Transverse colon (tissue), 4 donors: Measurements from ENCODE around the gene CHAC2. TPM values are rescaled to one million over a fixed set of nuclear protein-coding genes. Genes with fewer than 3 reads are reported as not detected.

ENCODE experiments used
- DNase-seq: peaks from one replicate; pipeline ENCODE4 v3.0.0-alpha.2; 2019
- H3K27ac ChIP-seq, 4 donors: fragments of 200-600 bp; sonication (generic); 2 replicates each; pipeline ENCODE4 v1.5.1; 2016 to 2018; ENCODE audit warnings: inconsistent platforms in 4 of 4
- H3K27me3 ChIP-seq: fragments of 200-600 bp; sonication (generic); 2 replicates; pipeline ENCODE4 v1.5.1; 2017; ENCODE audit warnings: inconsistent platforms
- H3K36me3 ChIP-seq, 4 donors: fragments of 200-600 bp; sonication (generic); 2 replicates each; pipeline ENCODE4 v1.5.1; 2017 to 2019; ENCODE audit warnings: inconsistent platforms in 4 of 4
- H3K4me1 ChIP-seq, 4 donors: fragments of 200-600 bp; sonication (generic); 2 replicates each; pipeline ENCODE4 v1.5.1; 2017 to 2020; ENCODE audit warnings: inconsistent platforms in 4 of 4
- H3K4me3 ChIP-seq, 4 donors: fragments of 200-600 bp; sonication (generic); 1 replicate in 1 of 4; 2 replicates in 3 of 4; pipeline versions ENCODE4 v1.5.1 to v1.6.1; 2017 to 2019; ENCODE audit warnings: inconsistent platforms in 4 of 4
- H3K9me3 ChIP-seq, 2 donors: fragments of 200-600 bp; sonication (generic); 2 replicates each; pipeline ENCODE4 v1.5.1; 2017 to 2019; ENCODE audit warnings: inconsistent platforms in 2 of 2
- EP300 ChIP-seq: sonication (generic); formaldehyde crosslinking; IDR thresholded peaks from one replicate; pipeline ENCODE4 v1.6.1; 2017; ENCODE audit warnings: antibody characterized with exemption, low read depth
- POLR2A ChIP-seq: fragments of 450-650 bp; IDR thresholded peaks from one replicate; pipeline ENCODE4 v1.6.1; 2016; ENCODE audit warnings: antibody characterized with exemption, mild to moderate bottlenecking, moderate library complexity
- POLR2AphosphoS5 ChIP-seq, 3 donors: sonication (generic); formaldehyde crosslinking; IDR thresholded peaks; one replicate each; pipeline ENCODE4 v1.6.1; 2016; ENCODE audit warnings: antibody characterized with exemption in 3 of 3
- WGBS, 2 donors: methylation state at CpG; one replicate each; pipeline ENCODE4 v1.1.5; 2018; ENCODE audit warnings: low coverage in 1 of 2; 5-methylcytosine and 5-hydroxymethylcytosine counted together
- in situ Hi-C, 4 donors: fragments of 200-750 bp; cut with MboI; loops; one replicate each; pipeline versions ENCODE4 v1.15.0 to v1.15.1; 2017; ENCODE audit warnings: low sequenced_read_pairs in 3 of 4, low pct_ligation_motif_present in 1 of 4, low pct_unique_long_range_greater_than_20kb in 1 of 4
- intact Hi-C: fragments of 100-400 bp; cut with DNase I; formaldehyde crosslinking; loops from one replicate; pipeline ENCODE4 v1.15.1; 2023; ENCODE audit warnings: low total_unique reads
- total RNA-seq, 4 donors: library from RNA; depleted of rRNA; stranded (reverse); fragments of >200 nt; gene quantifications; one replicate each; pipeline ENCODE4 v1.1.0, GENCODE V29; 2016
- TF ChIP-seq, protein P1 (sequence below), 5 experiments: fragments of 200-600 bp in 3 of 5; fragments of 450-650 bp in 2 of 5; sonication (generic) in 3 of 5; IDR thresholded peaks; 1 replicate in 2 of 5; 2 replicates in 3 of 5; pipeline ENCODE4 v1.5.1; 2016 to 2017; ENCODE audit warnings: antibody characterized with exemption in 5 of 5, inconsistent platforms in 3 of 5, mild to moderate bottlenecking in 2 of 5, moderate library complexity in 1 of 5

Gene CHAC2
- total RNA-seq, 4 donors from 2014 or later = 1.4 to 2.1 (median 1.5) TPM

DNA sequence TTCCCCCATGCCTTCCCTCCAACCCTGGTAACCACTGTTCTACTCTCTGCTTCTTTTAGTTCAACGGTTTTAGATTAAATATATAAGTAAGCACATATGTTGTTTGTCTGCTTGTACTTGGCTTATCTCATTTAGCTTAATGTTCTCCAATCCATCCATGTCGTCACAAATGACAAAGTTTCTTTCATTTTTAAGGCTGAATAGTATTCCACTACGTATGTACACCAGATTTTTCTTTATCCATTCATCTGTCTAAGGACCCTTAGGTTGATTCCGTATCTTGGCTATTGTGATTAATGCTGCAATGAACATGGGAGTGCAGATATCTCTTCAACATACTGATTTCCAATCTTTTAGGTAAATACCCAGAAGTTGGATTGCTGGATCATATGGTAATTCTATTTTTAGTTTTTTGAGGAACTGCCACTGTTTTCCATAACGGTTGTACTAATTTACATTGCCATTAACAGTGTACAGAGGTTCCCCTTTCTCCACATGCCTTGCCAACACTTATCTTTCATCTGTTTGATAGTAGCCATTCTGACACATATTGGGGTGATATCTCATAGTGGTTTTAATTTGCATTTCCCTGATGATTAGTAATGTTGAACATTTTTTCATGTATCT is 11.0 kb downstream of the CHAC2 start:
- Histone ChIP-seq H3K9me3 (no peaks in the 10 kb centered on the region), H3K4me3 (no peak overlapping the region), H3K27ac (no peak overlapping the region), H3K27me3 (no peaks in the 10 kb centered on the region), H3K36me3 (no peaks in the 10 kb centered on the region), H3K4me1 (no peaks in the 10 kb centered on the region)
- intact Hi-C loops = no loop called here
- 87 to 89% methylated on average over 5 of the region's 5 CpGs for WGBS, 2 donors
- DNase-seq = no peak
- in situ Hi-C loops = no loop called here
- TF ChIP-seq, protein P1, sequence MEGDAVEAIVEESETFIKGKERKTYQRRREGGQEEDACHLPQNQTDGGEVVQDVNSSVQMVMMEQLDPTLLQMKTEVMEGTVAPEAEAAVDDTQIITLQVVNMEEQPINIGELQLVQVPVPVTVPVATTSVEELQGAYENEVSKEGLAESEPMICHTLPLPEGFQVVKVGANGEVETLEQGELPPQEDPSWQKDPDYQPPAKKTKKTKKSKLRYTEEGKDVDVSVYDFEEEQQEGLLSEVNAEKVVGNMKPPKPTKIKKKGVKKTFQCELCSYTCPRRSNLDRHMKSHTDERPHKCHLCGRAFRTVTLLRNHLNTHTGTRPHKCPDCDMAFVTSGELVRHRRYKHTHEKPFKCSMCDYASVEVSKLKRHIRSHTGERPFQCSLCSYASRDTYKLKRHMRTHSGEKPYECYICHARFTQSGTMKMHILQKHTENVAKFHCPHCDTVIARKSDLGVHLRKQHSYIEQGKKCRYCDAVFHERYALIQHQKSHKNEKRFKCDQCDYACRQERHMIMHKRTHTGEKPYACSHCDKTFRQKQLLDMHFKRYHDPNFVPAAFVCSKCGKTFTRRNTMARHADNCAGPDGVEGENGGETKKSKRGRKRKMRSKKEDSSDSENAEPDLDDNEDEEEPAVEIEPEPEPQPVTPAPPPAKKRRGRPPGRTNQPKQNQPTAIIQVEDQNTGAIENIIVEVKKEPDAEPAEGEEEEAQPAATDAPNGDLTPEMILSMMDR (IDR thresholded peaks at IDR 0.05) = no peak
- TF ChIP-seq EP300 = no peak
- TF ChIP-seq POLR2AphosphoS5 (IDR thresholded peaks at IDR 0.05) = no peak
- TF ChIP-seq POLR2A = no peak

DNA sequence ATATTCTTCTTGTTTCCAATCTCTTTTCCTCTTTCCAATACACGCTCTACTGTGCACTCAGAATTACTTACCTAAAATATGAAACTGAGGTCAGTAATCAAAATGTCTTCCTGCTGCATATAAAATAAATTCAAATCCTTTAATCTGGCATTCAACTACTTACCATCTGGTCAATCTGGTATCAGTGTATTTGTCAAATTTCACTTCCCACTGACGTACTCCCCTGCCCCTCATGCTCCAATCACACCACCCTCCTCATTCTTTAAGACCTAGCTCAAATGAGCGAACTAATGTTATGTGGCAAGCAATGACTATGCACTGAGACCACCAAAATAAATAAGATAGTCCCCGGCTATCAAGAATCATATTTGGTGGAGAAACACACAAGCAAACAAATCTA is 12.5 kb downstream of the CHAC2 start:
- 93 to 100% methylated on average over 4 of the region's 4 CpGs for WGBS, 2 donors
- no peaks in the 10 kb centered on the region for H3K9me3 ChIP-seq
- intact Hi-C loops = no loop called here
- H3K36me3 ChIP-seq = no peaks in the 10 kb centered on the region
- DNase-seq = no peak
- in situ Hi-C loops = no loop called here
- no peak overlapping the region for H3K4me3 ChIP-seq
- no peak overlapping the region for H3K27ac ChIP-seq
- TF ChIP-seq POLR2A (no peak), EP300 (no peak), POLR2AphosphoS5 (IDR thresholded peaks at IDR 0.05) (no peak)
- TF ChIP-seq, protein P1 (IDR thresholded peaks at IDR 0.05) = no peak
- no peaks in the 10 kb centered on the region for H3K27me3 ChIP-seq
- H3K4me1 ChIP-seq = peaks cover 0 to 8% (median 6%) of the 10 kb centered on the region in 4 donors

DNA sequence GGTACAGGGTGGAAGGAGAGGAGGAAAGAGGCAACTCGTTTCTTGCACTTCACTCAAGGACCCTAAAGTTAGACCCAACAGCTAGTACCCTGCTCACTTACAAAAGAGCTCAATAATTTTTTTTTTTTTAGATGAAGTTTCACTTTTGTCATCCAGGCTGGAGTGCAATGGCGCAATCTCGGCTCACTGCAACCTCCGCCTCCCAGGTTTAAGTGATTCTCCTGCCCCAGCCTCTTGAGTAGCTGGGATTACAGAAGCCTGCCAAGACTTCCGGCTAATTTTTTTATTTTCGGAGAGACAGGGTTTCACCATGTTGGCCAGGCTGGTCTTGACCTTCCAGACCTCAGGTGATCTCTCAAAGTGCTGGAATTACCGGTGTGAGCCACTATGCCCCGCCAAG is 15.1 kb downstream of the CHAC2 start:
- DNase-seq = no peak

DNA sequence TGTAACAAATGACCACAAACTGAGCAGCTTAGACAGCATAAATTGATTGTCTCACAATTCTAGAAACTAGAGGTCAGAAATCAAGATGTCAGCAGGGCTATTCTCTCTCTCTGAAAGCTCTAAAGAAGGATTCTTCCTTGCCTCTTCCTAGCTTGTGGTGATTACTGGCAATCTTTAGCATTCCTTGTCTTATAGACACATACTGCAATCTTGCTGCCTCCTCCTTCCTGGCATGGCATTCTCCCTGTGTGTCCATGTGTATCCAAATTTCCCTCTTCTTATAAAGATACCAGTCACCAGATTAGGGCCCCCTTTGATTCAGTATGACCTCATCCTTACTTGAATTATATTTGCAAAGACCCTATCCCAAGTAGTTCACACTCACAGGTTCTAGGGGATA is 16.8 kb downstream of the CHAC2 start:
- no peaks in the 10 kb centered on the region for H3K9me3 ChIP-seq
- in situ Hi-C loops (no loop called here), intact Hi-C loops (no loop called here)
- H3K4me1 ChIP-seq = peaks cover 19 to 29% (median 26%) of the 10 kb centered on the region in 4 donors
- TF ChIP-seq, protein P1 (IDR thresholded peaks at IDR 0.05) = no peak
- no peak for TF ChIP-seq EP300
- TF ChIP-seq POLR2A = no peak
- TF ChIP-seq POLR2AphosphoS5 (IDR thresholded peaks at IDR 0.05) = no peak
- H3K36me3 ChIP-seq = no peaks in the 10 kb centered on the region
- H3K4me3 ChIP-seq = no peak overlapping the region
- DNase-seq = no peak
- no peaks in the 10 kb centered on the region for H3K27me3 ChIP-seq
- H3K27ac ChIP-seq = no peak overlapping the region

More for the DNA sequence above, 15.1 kb downstream of the CHAC2 start:
- intact Hi-C loops = no loop called here
- WGBS, 2 donors = 84 to 94% methylated on average over 6 to 8 of the region's 8 CpGs
- Histone ChIP-seq H3K27me3 (no peaks in the 10 kb centered on the region), H3K36me3 (no peaks in the 10 kb centered on the region), H3K9me3 (no peaks in the 10 kb centered on the region), H3K27ac (no peak overlapping the region), H3K4me3 (no peak overlapping the region), H3K4me1 (peaks cover 11 to 19% (median 15%) of the 10 kb centered on the region in 4 donors)
- TF ChIP-seq, protein P1 (IDR thresholded peaks at IDR 0.05) = no peak
- TF ChIP-seq POLR2A (no peak), EP300 (no peak), POLR2AphosphoS5 (IDR thresholded peaks at IDR 0.05) (no peak)
- in situ Hi-C loops = no loop called here
